HL-60/S4 treated with retinoic acid at 250 ng/mL for 4 days and 3 days (cell line): Measurements from ENCODE around the gene IGF2BP3.
"Not testable (repeated sequence)": the region's sequence is repeated elsewhere in the genome, so short reads cannot be mapped to it uniquely, and the experiment has no call there.

Experiments used
- in situ Hi-C: fragments of 300-500 bp; cut with MboI; formaldehyde crosslinking; loops from 2 replicates; pipeline ENCODE4 v1.7.0; 2022; ENCODE audit warnings: low sequenced_read_pairs

IGF2BP3 gene

GRCh38 chr7:23426876-23427275 lies 43.4 kb downstream of the IGF2BP3 start:
- in situ Hi-C loops = no loop called here

- in situ Hi-C loops = no loop called here
Observed at GRCh38 chr7:23422909-23423308, 47.4 kb downstream of the IGF2BP3 start.

GRCh38 chr7:23422384-23422783 lies 47.9 kb downstream of the IGF2BP3 start:
- in situ Hi-C loops = no loop called here

GRCh38 chr7:23419845-23420244 lies 50.4 kb downstream of the IGF2BP3 start:
- in situ Hi-C loops = no loop called here

- in situ Hi-C loops = no loop called here
Observed at GRCh38 chr7:23419160-23419559, 51.1 kb downstream of the IGF2BP3 start.

GRCh38 chr7:23418046-23418445 lies 52.2 kb downstream of the IGF2BP3 start:
- in situ Hi-C loops = no loop called here

GRCh38 chr7:23415198-23415597 lies 55.1 kb downstream of the IGF2BP3 start:
- in situ Hi-C loops = no loop called here

GRCh38 chr7:23410446-23411183 lies 59.7 kb downstream of the IGF2BP3 start:
- in situ Hi-C loops = no loop called here

GRCh38 chr7:23406564-23406963 lies 63.7 kb downstream of the IGF2BP3 start:
- in situ Hi-C loops = not testable (repeated sequence)

- in situ Hi-C loops = no loop called here
Observed at GRCh38 chr7:23405240-23405618, 65.1 kb downstream of the IGF2BP3 start.

GRCh38 chr7:23404546-23405239 lies 65.6 kb downstream of the IGF2BP3 start:
- in situ Hi-C loops = no loop called here

- in situ Hi-C loops = no loop called here
Observed at GRCh38 chr7:23403970-23404369, 66.3 kb downstream of the IGF2BP3 start.

- in situ Hi-C loops = not testable (repeated sequence)
Observed at GRCh38 chr7:23398090-23398489, 72.2 kb downstream of the IGF2BP3 start.

- in situ Hi-C loops = no loop called here
Observed at GRCh38 chr7:23397241-23397640, 73.0 kb downstream of the IGF2BP3 start.

- in situ Hi-C loops = no loop called here
Observed at GRCh38 chr7:23396222-23397015, 73.9 kb downstream of the IGF2BP3 start.

GRCh38 chr7:23394488-23395171 lies 75.7 kb downstream of the IGF2BP3 start:
- in situ Hi-C loops = no loop called here

GRCh38 chr7:23393636-23394035 lies 76.7 kb downstream of the IGF2BP3 start:
- in situ Hi-C loops = no loop called here

GRCh38 chr7:23389701-23390100 lies 80.6 kb downstream of the IGF2BP3 start:
- in situ Hi-C loops = no loop called here

- in situ Hi-C loops = no loop called here
Observed at GRCh38 chr7:23387583-23387982, 82.7 kb downstream of the IGF2BP3 start.

GRCh38 chr7:23385140-23385539 lies 85.2 kb downstream of the IGF2BP3 start:
- in situ Hi-C loops = no loop called here

GRCh38 chr7:23383225-23383624 lies 87.1 kb downstream of the IGF2BP3 start:
- in situ Hi-C loops = no loop called here
